ENCODE measurements around the gene KCNIP4. TPM values are rescaled to one million over a fixed set of nuclear protein-coding genes. Genes with fewer than 3 reads are reported as not detected.

KCNIP4 gene
- total RNA-seq, 2 experiments from 2014 or later = not detected

DNA sequence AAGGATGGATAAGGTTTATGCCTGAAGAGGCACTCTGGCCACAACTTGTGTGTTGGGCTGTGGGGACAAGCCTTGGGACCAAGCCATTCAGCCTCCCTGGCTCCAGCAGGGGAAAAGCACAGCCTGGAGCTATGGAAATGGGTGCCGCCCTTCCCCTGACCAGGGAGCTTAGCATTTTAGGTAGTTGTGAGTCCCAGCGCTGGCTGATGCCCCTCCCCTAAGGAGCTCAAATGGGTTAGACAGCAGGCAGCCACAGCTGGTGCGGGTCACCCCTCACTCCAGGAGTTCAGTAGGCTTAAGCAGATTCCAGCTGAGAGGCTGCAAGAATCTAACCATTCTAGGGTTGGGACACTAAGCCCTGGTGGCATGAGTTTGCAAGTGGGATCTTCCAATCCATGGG is 172.9 kb downstream of the KCNIP4 start:
- CTCF ChIA-PET = no interaction called here
- Mint-ChIP-seq H3K27me3 (ENCODE audit: low read depth) (peaks cover 24% of the 10 kb centered on the region), H3K4me1 (ENCODE audit: low read depth) (no peaks in the 10 kb centered on the region), H3K27ac (no peak overlapping the region), H3K36me3 (ENCODE audit: low read depth) (no peaks in the 10 kb centered on the region), H3K4me3 (no peak overlapping the region), H3K9me3 (no peaks in the 10 kb centered on the region)
- intact Hi-C loops (cut with micrococcal nuclease) = no loop called here
- DNase-seq = no peak

DNA sequence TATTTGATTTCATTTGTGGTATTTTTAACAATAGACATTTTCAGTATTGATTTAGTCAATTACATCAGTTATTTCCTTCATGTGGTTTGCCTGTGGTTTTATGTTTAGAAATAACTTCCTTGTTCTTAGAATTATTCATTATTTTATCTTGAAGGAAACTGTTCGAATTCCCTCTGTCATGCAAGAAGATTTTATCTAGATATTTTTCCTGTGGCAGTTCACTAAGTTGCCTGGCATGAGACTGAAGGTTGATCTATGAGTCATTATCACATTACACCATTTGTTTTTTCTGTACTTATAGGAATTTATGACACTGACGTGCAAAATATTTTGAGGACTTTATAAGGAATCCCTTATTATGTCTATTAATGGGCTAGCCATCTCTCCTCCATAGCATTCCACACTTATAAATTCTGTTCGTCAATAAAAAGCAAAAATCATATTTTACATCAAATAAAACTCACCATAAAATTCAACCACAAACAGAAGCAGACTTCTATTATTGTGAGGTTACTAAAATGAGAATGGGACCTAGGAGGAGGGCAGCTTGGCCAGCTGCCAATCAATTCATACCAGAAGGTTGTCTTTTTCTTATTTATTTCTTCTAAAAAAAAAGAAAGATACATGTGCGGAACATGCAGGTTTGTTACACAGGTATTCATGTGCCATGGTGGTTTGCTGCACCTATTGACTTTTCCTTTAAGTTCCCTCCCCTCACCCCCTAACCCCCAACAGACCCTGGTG is 179.0 kb downstream of the KCNIP4 start:
- peaks cover 4% of the 10 kb centered on the region for H3K4me1 Mint-ChIP-seq (ENCODE audit: low read depth)
- no peak overlapping the region for H3K4me3 Mint-ChIP-seq
- no peaks in the 10 kb centered on the region for H3K9me3 Mint-ChIP-seq
- DNase-seq = no peak
- peaks cover 19% of the 10 kb centered on the region for H3K27me3 Mint-ChIP-seq (ENCODE audit: low read depth)
- no peak overlapping the region for H3K27ac Mint-ChIP-seq
- intact Hi-C loops (cut with micrococcal nuclease) = loop anchor here (5.0 kb wide), 2 partner anchors 1067 to 1082 kb away; partner anchors contain the start of gene PACRGL
- CTCF ChIA-PET = interaction anchor here (0.6 to 2.5 kb wide), 6 partner anchors 9 to 996 kb away, joined by 3 to 16 read pairs (median 3); no protein-coding TSS in a partner anchor
- no peaks in the 10 kb centered on the region for H3K36me3 Mint-ChIP-seq (ENCODE audit: low read depth)

DNA sequence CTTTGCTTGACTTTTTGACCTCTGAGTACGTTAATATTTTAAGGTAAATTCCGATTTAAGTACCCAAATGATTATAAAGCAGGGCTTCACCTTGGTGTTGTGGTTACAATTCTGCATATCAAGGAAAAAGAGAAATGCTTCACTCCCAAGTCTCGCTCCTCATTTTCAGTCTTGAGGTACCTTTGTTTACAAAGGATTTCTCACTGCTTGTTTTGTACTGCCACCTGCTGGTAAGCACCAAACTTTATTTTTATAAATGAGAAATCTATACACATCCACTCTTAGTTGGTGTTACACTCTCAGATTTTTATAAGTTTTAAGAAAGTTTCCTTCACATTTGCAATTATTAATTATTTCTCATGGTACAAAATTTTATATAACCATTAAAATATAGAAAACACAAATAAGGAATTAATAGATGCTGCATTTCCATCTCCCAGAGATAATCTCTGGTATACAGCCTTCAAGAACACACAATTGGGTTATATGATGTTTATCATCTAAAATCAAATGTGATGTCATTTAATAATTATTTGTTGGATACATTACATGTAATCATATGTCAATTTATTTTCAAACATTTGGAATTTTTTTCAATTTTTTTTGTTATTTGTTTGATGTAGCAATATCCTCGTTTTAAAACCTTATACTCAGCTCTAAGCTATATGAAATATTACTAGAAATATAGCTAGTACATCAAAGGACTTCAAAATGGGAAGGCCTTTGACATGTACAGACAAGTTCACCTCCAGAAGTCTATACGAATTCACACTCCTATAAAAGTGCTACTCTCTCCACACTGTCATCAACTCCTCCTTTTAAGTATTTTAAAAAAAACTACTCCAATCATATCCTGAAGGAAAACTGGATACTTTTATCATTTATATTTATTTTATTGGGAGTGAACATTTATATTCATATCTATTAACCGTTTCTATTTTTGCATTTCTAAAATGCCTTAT is 179.9 kb downstream of the KCNIP4 start:
- intact Hi-C loops (cut with micrococcal nuclease) = loop anchor here (1.0 to 5.0 kb wide), 4 partner anchors 995 to 1349 kb away; partner anchors contain the start of gene PACRGL
- H3K9me3 Mint-ChIP-seq = no peaks in the 10 kb centered on the region
- H3K4me1 Mint-ChIP-seq (ENCODE audit: low read depth) = peaks cover 4% of the 10 kb centered on the region
- no peaks in the 10 kb centered on the region for H3K36me3 Mint-ChIP-seq (ENCODE audit: low read depth)
- H3K4me3 Mint-ChIP-seq = no peak overlapping the region
- peak; percentile 35 for DNase-seq
- no peak overlapping the region for H3K27ac Mint-ChIP-seq
- CTCF ChIA-PET = interaction anchor here (0.6 to 2.5 kb wide), 6 partner anchors 8 to 995 kb away, joined by 3 to 16 read pairs (median 3); no protein-coding TSS in a partner anchor
- H3K27me3 Mint-ChIP-seq (ENCODE audit: low read depth) = peaks cover 19% of the 10 kb centered on the region

DNA sequence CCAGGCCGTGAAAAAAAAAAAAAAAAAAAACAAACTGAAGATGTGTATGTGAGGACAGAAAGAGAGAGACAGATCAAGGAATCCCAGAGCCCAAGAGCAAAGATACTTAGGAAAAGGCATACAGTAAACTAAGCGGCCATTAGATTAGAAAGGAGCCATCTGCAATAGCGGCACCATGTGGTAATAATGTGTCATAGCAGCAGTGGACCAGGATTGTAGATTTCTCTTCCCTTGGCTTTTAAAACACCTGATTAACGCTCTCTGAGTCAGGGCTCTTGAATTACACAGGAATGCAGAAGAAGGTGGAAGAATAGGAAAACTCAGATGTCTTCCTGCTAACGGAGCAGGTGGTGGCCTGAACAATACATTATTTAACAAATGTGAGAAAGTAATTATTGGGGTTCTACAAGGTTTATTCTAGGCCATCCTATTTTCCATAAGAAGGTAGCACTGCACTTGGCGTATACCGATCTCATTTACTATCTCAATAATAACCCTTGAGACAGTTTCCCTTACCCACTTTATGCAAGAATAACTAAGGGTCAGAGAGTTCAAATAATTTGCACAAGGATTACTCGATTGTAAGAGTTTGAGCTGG is 182.7 kb downstream of the KCNIP4 start:
- no peaks in the 10 kb centered on the region for H3K36me3 Mint-ChIP-seq (ENCODE audit: low read depth)
- H3K27me3 Mint-ChIP-seq (ENCODE audit: low read depth) = peaks cover 7% of the 10 kb centered on the region

DNA sequence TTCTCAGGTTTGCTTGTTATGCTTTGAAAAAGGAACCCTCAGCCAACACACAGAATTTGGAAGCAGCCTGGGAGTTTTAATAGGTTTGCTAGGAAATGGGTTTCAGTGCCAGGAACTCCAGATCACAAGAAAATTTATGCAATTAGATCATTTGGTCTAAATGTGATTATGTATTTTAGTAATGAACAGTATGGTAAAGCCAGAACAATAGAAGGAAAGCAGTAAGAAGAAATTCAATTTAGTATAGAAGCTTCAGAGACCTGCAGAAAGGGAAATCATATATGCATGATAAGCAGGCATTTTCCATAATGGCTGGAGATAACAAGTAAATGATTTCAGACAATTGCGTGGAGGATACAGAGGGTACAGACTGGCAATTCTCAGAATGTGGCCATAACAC is 184.7 kb downstream of the KCNIP4 start:
- CTCF ChIA-PET = interaction anchor here (1.2 to 1.6 kb wide), 2 partner anchors 16 to 25 kb away, joined by 3 read pairs; no protein-coding TSS in a partner anchor
- intact Hi-C loops (cut with micrococcal nuclease) = no loop called here
- no peak overlapping the region for H3K27ac Mint-ChIP-seq

More for the DNA sequence above, 182.7 kb downstream of the KCNIP4 start:
- intact Hi-C loops (cut with micrococcal nuclease) = loop anchor here (1.0 to 5.0 kb wide), 3 partner anchors 254 to 1079 kb away; partner anchors contain the start of gene PACRGL
- Mint-ChIP-seq H3K27ac (peak overlapping the region; percentile 59), H3K4me3 (no peak overlapping the region), H3K9me3 (no peaks in the 10 kb centered on the region), H3K4me1 (ENCODE audit: low read depth) (peaks cover 4% of the 10 kb centered on the region)
- CTCF ChIA-PET = interaction anchor here (1.1 to 1.7 kb wide), 4 partner anchors 16 to 993 kb away, joined by 3 to 5 read pairs (median 4); no protein-coding TSS in a partner anchor
- peak; percentile 56 for DNase-seq

DNA sequence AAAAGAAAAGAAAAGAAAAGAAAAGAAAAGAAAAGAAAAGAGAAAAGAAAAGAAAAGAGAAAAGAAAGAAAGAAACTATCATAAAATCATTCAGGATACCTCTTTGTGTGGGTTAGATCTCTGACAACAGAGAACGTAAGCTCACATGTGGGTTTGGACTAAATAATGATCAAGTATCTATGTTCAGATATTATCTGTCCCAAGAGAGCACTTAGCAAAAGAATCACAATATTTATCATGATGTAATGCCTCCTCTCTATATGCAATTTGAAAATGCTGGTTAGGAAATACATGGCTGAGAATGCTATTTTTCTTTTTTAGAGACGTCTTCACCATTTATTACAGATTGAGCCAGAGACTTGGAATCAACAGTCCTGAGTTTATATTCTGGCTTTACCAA is 191.3 kb downstream of the KCNIP4 start:
- no peak overlapping the region for H3K27ac Mint-ChIP-seq
- H3K4me3 Mint-ChIP-seq = no peak overlapping the region
- CTCF ChIA-PET = no interaction called here
- no peaks in the 10 kb centered on the region for H3K36me3 Mint-ChIP-seq (ENCODE audit: low read depth)
- no peak for DNase-seq
- intact Hi-C loops (cut with micrococcal nuclease) = no loop called here
- H3K4me1 Mint-ChIP-seq (ENCODE audit: low read depth) = no peaks in the 10 kb centered on the region
- H3K9me3 Mint-ChIP-seq = no peaks in the 10 kb centered on the region
- peaks cover 4% of the 10 kb centered on the region for H3K27me3 Mint-ChIP-seq (ENCODE audit: low read depth)

More for the DNA sequence above, 184.7 kb downstream of the KCNIP4 start:
- Mint-ChIP-seq H3K4me1 (ENCODE audit: low read depth) (peaks cover 2% of the 10 kb centered on the region), H3K36me3 (ENCODE audit: low read depth) (no peaks in the 10 kb centered on the region), H3K4me3 (no peak overlapping the region), H3K9me3 (no peaks in the 10 kb centered on the region), H3K27me3 (ENCODE audit: low read depth) (peaks cover 7% of the 10 kb centered on the region)
- DNase-seq = no peak

DNA sequence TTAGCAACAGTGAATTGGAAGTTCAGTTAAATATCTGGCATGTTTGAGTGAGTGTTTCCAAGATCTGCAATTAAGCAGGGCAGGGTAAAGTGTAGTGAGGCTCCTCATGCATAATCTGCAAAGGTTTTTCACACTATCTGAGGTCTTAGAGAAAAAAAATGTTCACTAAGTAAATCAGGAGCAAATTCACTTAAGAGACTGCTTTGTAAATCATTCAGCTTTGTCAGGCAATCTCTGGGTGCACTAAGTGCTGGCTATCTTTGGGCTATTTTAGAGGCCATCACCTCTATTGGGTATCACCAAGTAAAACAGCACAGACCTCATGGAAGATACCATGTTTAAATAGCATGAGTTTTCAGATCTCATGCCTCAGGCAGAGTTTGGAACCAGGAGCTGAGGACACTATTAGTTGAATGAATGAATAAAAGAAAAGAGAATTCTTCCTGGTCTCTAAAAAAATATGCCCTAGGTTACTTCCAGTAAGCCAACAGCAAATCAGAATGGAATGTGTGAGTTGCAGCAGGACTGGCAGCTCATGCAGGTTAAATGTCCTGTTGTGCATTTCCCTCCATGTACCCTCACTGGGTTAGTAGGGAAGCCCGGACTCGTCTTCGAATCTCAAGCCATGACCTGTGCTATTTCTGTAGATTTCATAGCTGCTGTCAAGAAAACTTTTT is 195.3 kb downstream of the KCNIP4 start:
- intact Hi-C loops (cut with micrococcal nuclease) = no loop called here
- DNase-seq = no peak
- no peaks in the 10 kb centered on the region for H3K36me3 Mint-ChIP-seq (ENCODE audit: low read depth)
- H3K4me1 Mint-ChIP-seq (ENCODE audit: low read depth) = no peaks in the 10 kb centered on the region
- H3K27ac Mint-ChIP-seq = no peak overlapping the region
- H3K9me3 Mint-ChIP-seq = no peaks in the 10 kb centered on the region
- CTCF ChIA-PET = no interaction called here
- peaks cover 8% of the 10 kb centered on the region for H3K27me3 Mint-ChIP-seq (ENCODE audit: low read depth)
- no peak overlapping the region for H3K4me3 Mint-ChIP-seq

DNA sequence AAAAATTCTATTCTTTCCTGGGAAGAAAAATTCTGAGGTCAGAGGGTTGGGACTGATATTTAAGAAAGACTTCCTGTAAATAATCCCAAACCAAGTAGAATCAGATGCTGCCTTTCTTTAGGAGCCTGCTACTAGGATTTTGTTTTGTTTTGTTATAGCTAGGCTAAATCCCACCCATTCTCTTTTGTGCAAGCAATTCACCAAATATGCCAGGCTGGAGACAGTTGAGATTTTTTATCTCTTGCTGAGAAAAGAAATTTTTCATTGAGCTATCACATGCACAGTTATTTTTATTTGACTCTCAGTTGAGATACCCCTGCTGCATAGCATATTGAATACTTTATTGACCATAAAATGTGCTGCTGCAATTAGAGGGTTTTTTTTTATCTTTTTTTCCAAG is 196.0 kb downstream of the KCNIP4 start:
- no peaks in the 10 kb centered on the region for H3K9me3 Mint-ChIP-seq
- H3K36me3 Mint-ChIP-seq (ENCODE audit: low read depth) = no peaks in the 10 kb centered on the region
- H3K27ac Mint-ChIP-seq = no peak overlapping the region
- CTCF ChIA-PET = no interaction called here
- no peaks in the 10 kb centered on the region for H3K4me1 Mint-ChIP-seq (ENCODE audit: low read depth)
- intact Hi-C loops (cut with micrococcal nuclease) = no loop called here
- no peak for DNase-seq
- H3K4me3 Mint-ChIP-seq = no peak overlapping the region
- H3K27me3 Mint-ChIP-seq (ENCODE audit: low read depth) = peaks cover 8% of the 10 kb centered on the region

DNA sequence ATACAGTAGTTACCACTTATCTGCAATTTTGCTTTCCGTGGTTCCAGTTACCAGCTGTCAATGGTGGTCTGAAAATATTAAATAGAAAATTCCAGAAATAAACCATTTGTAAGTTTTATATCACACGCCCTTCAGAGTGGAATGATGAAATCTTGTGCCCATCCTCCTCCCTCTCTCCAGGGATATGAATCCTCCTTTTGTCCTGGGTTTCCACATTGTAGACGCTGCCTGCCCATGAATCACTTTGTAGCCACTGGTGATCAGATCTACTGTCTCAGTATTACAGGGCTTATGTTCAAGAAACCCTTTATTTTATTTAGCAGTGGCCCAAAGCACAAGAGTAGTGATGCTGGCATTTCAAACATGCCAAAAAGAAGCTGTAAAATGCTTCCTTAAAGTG is 198.6 kb downstream of the KCNIP4 start:
- no peak for DNase-seq
- H3K27ac Mint-ChIP-seq = no peak overlapping the region
- no peaks in the 10 kb centered on the region for H3K36me3 Mint-ChIP-seq (ENCODE audit: low read depth)
- CTCF ChIA-PET = interaction anchor here (2.0 kb wide), 1 partner anchor 15 kb away, joined by 4 read pairs; no protein-coding TSS in a partner anchor
- peaks cover 6% of the 10 kb centered on the region for H3K27me3 Mint-ChIP-seq (ENCODE audit: low read depth)
- intact Hi-C loops (cut with micrococcal nuclease) = no loop called here
- H3K4me1 Mint-ChIP-seq (ENCODE audit: low read depth) = no peaks in the 10 kb centered on the region
- H3K4me3 Mint-ChIP-seq = no peak overlapping the region
- H3K9me3 Mint-ChIP-seq = no peaks in the 10 kb centered on the region

DNA sequence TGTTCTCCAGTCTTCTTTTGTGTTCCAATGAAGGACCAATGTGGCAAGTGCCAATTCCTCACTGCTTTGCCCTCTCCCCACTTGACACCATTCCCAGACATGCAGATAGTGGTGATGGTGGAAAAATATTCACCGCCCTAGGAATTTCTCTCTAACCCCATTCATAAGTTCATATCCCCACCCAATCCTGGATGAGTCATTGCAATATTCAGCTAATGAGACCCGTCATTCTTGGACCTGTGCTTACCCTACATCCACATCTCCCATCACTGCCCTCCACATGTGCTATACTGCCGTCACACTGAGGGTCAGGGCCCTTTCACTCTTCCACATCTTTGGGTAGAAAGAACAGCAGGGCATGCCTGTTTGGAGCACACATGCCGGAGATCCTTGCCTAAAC is 199.2 kb downstream of the KCNIP4 start:
- no peak overlapping the region for H3K27ac Mint-ChIP-seq

DNA sequence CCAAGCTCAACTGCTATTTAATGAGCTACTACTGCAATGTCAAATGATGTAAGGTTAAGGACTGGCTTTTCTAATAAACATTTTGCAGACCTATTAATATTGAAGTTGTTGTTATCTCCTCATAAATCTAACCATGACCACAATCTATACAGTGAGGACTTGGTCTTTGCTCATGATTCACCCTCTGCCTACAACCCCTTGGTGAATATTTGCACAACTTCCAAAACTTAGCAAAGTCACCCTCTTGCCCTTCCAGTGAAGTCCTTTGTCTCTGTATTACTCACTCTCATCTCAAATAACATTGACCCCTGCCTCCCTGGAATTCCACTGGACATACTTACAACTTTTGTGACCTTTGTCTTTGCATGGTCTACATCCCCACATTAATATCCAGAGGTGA is 204.5 kb downstream of the KCNIP4 start:
- peaks cover 4% of the 10 kb centered on the region for H3K27me3 Mint-ChIP-seq (ENCODE audit: low read depth)
- no peaks in the 10 kb centered on the region for H3K36me3 Mint-ChIP-seq (ENCODE audit: low read depth)
- H3K27ac Mint-ChIP-seq = no peak overlapping the region
- H3K4me3 Mint-ChIP-seq = no peak overlapping the region
- no peak for DNase-seq
- intact Hi-C loops (cut with micrococcal nuclease) = no loop called here
- H3K9me3 Mint-ChIP-seq = no peaks in the 10 kb centered on the region
- no peaks in the 10 kb centered on the region for H3K4me1 Mint-ChIP-seq (ENCODE audit: low read depth)
- CTCF ChIA-PET = interaction anchor here (1.6 kb wide), 1 partner anchor 23 kb away, joined by 5 read pairs; no protein-coding TSS in a partner anchor

More for the DNA sequence above, 199.2 kb downstream of the KCNIP4 start:
- no peak for DNase-seq
- H3K36me3 Mint-ChIP-seq (ENCODE audit: low read depth) = no peaks in the 10 kb centered on the region
- no peak overlapping the region for H3K4me3 Mint-ChIP-seq
- H3K27me3 Mint-ChIP-seq (ENCODE audit: low read depth) = peaks cover 6% of the 10 kb centered on the region
- H3K9me3 Mint-ChIP-seq = no peaks in the 10 kb centered on the region
- intact Hi-C loops (cut with micrococcal nuclease) = no loop called here
- CTCF ChIA-PET = interaction anchor here (2.0 kb wide), 1 partner anchor 16 kb away, joined by 4 read pairs; no protein-coding TSS in a partner anchor
- H3K4me1 Mint-ChIP-seq (ENCODE audit: low read depth) = no peaks in the 10 kb centered on the region

Data from activated naive CD4-positive, alpha-beta T cell treated with anti-CD3 and anti-CD28 coated beads for 36 hours (primary cell).